A673 (cell line): Measurements from ENCODE around the gene HELT. TPM values are rescaled to one million over a fixed set of nuclear protein-coding genes. Genes with fewer than 3 reads are reported as not detected.

Experiments used
- BruUV-seq: library from RNA; stranded (reverse); fragments of 400-500 nt; replicated peaks from 2 replicates; lab custom pipeline; 2021; lab: Mats Ljungman, UMichigan
- CTCF ChIA-PET: fragments of 300-600 bp; sonication (Branson Sonifier 250); formaldehyde crosslinking; loops from one replicate; lab custom pipeline; 2022; ENCODE audit warnings: antibody characterized with exemption; lab: Charles Lee
- POLR2A ChIA-PET: fragments of 300-600 bp; sonication (Branson Sonifier 250); formaldehyde crosslinking; loops from one replicate; lab custom pipeline; 2022; ENCODE audit warnings: antibody characterized with exemption; ENCODE audit not compliant: low non-redundant PET; lab: Charles Lee
- DNase-seq: peaks from one replicate; pipeline ENCODE4 v3.0.0-alpha.2; 2015; ENCODE audit warnings: low spot score
- H3K27ac ChIP-seq: fragments of 200-600 bp; sonication (generic); 2 replicates; pipeline ENCODE4 v1.5.1; 2016; ENCODE audit warnings: mixed run types, low read depth, mild to moderate bottlenecking, mixed read lengths, antibody characterized with exemption, low read length; ENCODE audit not compliant: poor library complexity, severe bottlenecking
- H3K27me3 ChIP-seq: fragments of 200-600 bp; sonication (generic); replicated peaks from 2 replicates; pipeline ENCODE4 v1.6.1; 2017; ENCODE audit warnings: mixed run types, low read depth, mild to moderate bottlenecking, mixed read lengths, antibody characterized with exemption, low read length; ENCODE audit not compliant: insufficient read depth, poor library complexity
- H3K36me3 ChIP-seq: fragments of 200-600 bp; sonication (generic); 2 replicates; pipeline ENCODE4 v1.6.1; 2016; ENCODE audit warnings: mixed run types, mild to moderate bottlenecking, mixed read lengths, antibody characterized with exemption, low read length; ENCODE audit not compliant: insufficient read depth, poor library complexity, severe bottlenecking
- H3K4me1 ChIP-seq: fragments of 200-600 bp; sonication (generic); 2 replicates; pipeline ENCODE4 v1.6.1; 2017; ENCODE audit warnings: mixed run types, mild to moderate bottlenecking, mixed read lengths, antibody characterized with exemption, low read length; ENCODE audit not compliant: insufficient read depth, poor library complexity, severe bottlenecking
- H3K4me3 ChIP-seq: fragments of 200-600 bp; sonication (generic); 2 replicates; pipeline ENCODE4 v1.5.1; 2016; ENCODE audit warnings: low read depth, mixed run types, mild to moderate bottlenecking, mixed read lengths, low read length; ENCODE audit not compliant: poor library complexity, severe bottlenecking
- H3K9me3 ChIP-seq: fragments of 200-600 bp; sonication (generic); 2 replicates; pipeline ENCODE4 v1.6.1; 2016; ENCODE audit warnings: mixed run types, low read depth, mild to moderate bottlenecking, mixed read lengths, antibody characterized with exemption, low read length; ENCODE audit not compliant: poor library complexity, severe bottlenecking
- CTCF ChIP-seq: fragments of 300-800, 200-600 bp; sonication (generic); conservative IDR thresholded peaks from 2 replicates; pipeline ENCODE4 v1.5.1; 2017; ENCODE audit warnings: low read depth, mild to moderate bottlenecking, antibody characterized with exemption, low read length, moderate library complexity, mixed read lengths
- EZH2 ChIP-seq: fragments of 200-600 bp; sonication (generic); IDR thresholded peaks from 2 replicates; pipeline ENCODE4 v1.6.1; 2017; ENCODE audit warnings: borderline replicate concordance, low read depth, mild to moderate bottlenecking, mixed read lengths, antibody characterized with exemption, low read length; ENCODE audit not compliant: poor library complexity, severe bottlenecking
- intact Hi-C: fragments of 100-400 bp; cut with micrococcal nuclease; formaldehyde crosslinking; loops from one replicate; pipeline ENCODE4 v1.10.0; 2022; ENCODE audit not compliant: unreplicated experiment
- total RNA-seq: library from RNA; stranded (reverse); gene quantifications from 2 replicates; pipeline ENCODE4 v1.2.3, GENCODE V29; 2021

Gene HELT
- total RNA-seq, 1 experiment from 2014 or later = not detected

- DNase-seq = peak; percentile 8
- Histone ChIP-seq H3K27ac (no peak overlapping the region), H3K27me3 (no peaks in the 10 kb centered on the region), H3K4me1 (peaks cover 3% of the 10 kb centered on the region), H3K9me3 (no peaks in the 10 kb centered on the region), H3K36me3 (no peaks in the 10 kb centered on the region), H3K4me3 (no peak overlapping the region)
- intact Hi-C loops = no loop called here
- no TSS peak for BruUV-seq
- CTCF ChIA-PET = no interaction called here
- POLR2A ChIA-PET = no interaction called here
- TF ChIP-seq CTCF = no peak
- no peak for TF ChIP-seq EZH2
Measured at GRCh38 chr4:185068837-185069236, 50.5 kb downstream of the HELT start.

Other genes with a start within 250 kb of the HELT start
- 4.8 and 5.2 TPM in 2 replicates for gene ACSL1, start 192.5 kb upstream of the HELT start, total RNA-seq
- gene SLC25A4, start 124.8 kb downstream of the HELT start, total RNA-seq = 18.6 and 21.9 TPM in 2 replicates
- gene CFAP97, start 185.5 kb downstream of the HELT start, total RNA-seq = 28.9 and 35.1 TPM in 2 replicates
- 3.5 and 5.8 TPM in 2 replicates for gene SNX25, start 191.1 kb downstream of the HELT start, total RNA-seq